KMS-11 (cell line): ENCODE measurements around the gene TATDN3.

ENCODE experiments used
- H2AFZ ChIP-seq: fragments of 200-600 bp; sonication (generic); 2 replicates; pipeline ENCODE4 v1.6.1; 2016; ENCODE audit warnings: antibody characterized with exemption, mixed run types, low read depth
- H3K27ac ChIP-seq: fragments of 200-600 bp; sonication (generic); 2 replicates; pipeline ENCODE4 v1.6.1; 2016; ENCODE audit warnings: mild to moderate bottlenecking, mixed run types
- H3K27me3 ChIP-seq: fragments of 200-600 bp; sonication (generic); 2 replicates; pipeline ENCODE4 v1.6.1; 2017; ENCODE audit warnings: mild to moderate bottlenecking, low read depth, mixed run types, moderate library complexity; ENCODE audit not compliant: insufficient read depth
- H3K36me3 ChIP-seq: fragments of 200-600 bp; sonication (generic); 2 replicates; pipeline ENCODE4 v1.6.1; 2017; ENCODE audit warnings: mild to moderate bottlenecking, mixed run types; ENCODE audit not compliant: insufficient read depth
- H3K4me1 ChIP-seq: fragments of 200-600 bp; sonication (generic); 2 replicates; pipeline ENCODE4 v1.6.1; 2016; ENCODE audit warnings: mild to moderate bottlenecking, low read depth, mixed run types; ENCODE audit not compliant: poor library complexity, severe bottlenecking
- H3K4me2 ChIP-seq: fragments of 200-600 bp; sonication (generic); 2 replicates; pipeline ENCODE4 v1.7.0; 2016; ENCODE audit warnings: mild to moderate bottlenecking, mixed run types
- H3K4me3 ChIP-seq: fragments of 200-600 bp; sonication (generic); IDR thresholded peaks from 2 replicates; pipeline ENCODE4 v1.6.1; 2017; ENCODE audit warnings: low read depth, low read length, mixed read lengths; ENCODE audit not compliant: insufficient read depth
- H3K79me2 ChIP-seq: fragments of 200-600 bp; sonication (generic); 2 replicates; pipeline ENCODE4 v1.6.1; 2016; ENCODE audit warnings: low read depth, mixed run types; ENCODE audit not compliant: insufficient read depth
- H3K9ac ChIP-seq: fragments of 200-600 bp; sonication (generic); 2 replicates; pipeline ENCODE4 v1.6.1; 2016; ENCODE audit warnings: mild to moderate bottlenecking, mixed run types
- H4K20me1 ChIP-seq: fragments of 200-600 bp; sonication (generic); 2 replicates; pipeline ENCODE4 v1.6.1; 2016; ENCODE audit warnings: mild to moderate bottlenecking, mixed run types; ENCODE audit not compliant: insufficient read depth
- TF ChIP-seq, protein P1 (sequence below): fragments of 200-600 bp; sonication (generic); conservative IDR thresholded peaks from 2 replicates; pipeline ENCODE4 v1.6.1; 2017; ENCODE audit warnings: low read depth, mild to moderate bottlenecking, antibody characterized with exemption, low read length, moderate library complexity, mixed read lengths

The TATDN3 gene

GRCh38 chr1:212794561-212795014, 2.9 kb downstream of the TATDN3 start:
- no peaks in the 10 kb centered on the region for H3K79me2 ChIP-seq
- peak overlapping the region; percentile 12; the same call in 1 of the 2 replicates for H3K27ac ChIP-seq
- H3K9ac ChIP-seq, result no peak overlapping the region
- no peaks in the 10 kb centered on the region for H3K36me3 ChIP-seq
- H2AFZ ChIP-seq, result no peak overlapping the region
- peaks cover 26% of the 10 kb centered on the region for H3K4me1 ChIP-seq
- H3K27me3 ChIP-seq, result no peaks in the 10 kb centered on the region
- H3K4me3 ChIP-seq, result no peak overlapping the region
- H4K20me1 ChIP-seq, result no peaks in the 10 kb centered on the region
- TF ChIP-seq, protein P1, sequence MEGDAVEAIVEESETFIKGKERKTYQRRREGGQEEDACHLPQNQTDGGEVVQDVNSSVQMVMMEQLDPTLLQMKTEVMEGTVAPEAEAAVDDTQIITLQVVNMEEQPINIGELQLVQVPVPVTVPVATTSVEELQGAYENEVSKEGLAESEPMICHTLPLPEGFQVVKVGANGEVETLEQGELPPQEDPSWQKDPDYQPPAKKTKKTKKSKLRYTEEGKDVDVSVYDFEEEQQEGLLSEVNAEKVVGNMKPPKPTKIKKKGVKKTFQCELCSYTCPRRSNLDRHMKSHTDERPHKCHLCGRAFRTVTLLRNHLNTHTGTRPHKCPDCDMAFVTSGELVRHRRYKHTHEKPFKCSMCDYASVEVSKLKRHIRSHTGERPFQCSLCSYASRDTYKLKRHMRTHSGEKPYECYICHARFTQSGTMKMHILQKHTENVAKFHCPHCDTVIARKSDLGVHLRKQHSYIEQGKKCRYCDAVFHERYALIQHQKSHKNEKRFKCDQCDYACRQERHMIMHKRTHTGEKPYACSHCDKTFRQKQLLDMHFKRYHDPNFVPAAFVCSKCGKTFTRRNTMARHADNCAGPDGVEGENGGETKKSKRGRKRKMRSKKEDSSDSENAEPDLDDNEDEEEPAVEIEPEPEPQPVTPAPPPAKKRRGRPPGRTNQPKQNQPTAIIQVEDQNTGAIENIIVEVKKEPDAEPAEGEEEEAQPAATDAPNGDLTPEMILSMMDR, result no peak
- H3K4me2 ChIP-seq, result peak overlapping the region; percentile 1; the same call in 1 of the 2 replicates

DNA sequence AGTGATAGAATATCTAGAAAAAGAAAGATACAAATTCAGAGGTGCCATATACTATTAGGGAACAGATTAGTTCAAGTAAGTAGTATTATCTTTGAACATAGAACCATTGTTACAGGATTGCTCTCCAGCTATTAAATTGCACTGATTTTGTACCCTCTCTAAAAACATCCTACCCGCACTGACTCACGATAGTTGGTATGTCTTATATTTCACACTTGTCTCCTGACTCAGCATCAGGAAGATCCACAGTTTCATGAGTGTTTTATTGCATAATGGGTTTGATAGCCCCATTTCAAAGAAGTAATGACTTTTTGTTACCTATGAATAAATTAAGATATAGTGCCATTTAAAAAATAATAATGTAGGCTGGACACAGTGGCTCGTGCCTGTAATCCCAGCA, 6.0 kb downstream of the TATDN3 start:
- H2AFZ ChIP-seq, result no peak overlapping the region
- H3K4me3 ChIP-seq, result no peak overlapping the region
- no peaks in the 10 kb centered on the region for H3K36me3 ChIP-seq
- TF ChIP-seq, protein P1, result no peak
- no peaks in the 10 kb centered on the region for H3K27me3 ChIP-seq
- H3K4me2 ChIP-seq, result no peak overlapping the region
- H3K4me1 ChIP-seq, result peaks cover 12% of the 10 kb centered on the region
- no peaks in the 10 kb centered on the region for H4K20me1 ChIP-seq
- H3K9ac ChIP-seq, result no peak overlapping the region
- no peak overlapping the region for H3K27ac ChIP-seq
- H3K79me2 ChIP-seq, result no peaks in the 10 kb centered on the region

GRCh38 chr1:212805767-212806166, 14.1 kb downstream of the TATDN3 start:
- TF ChIP-seq, protein P1, result no peak
- Histone ChIP-seq H3K36me3 (no peaks in the 10 kb centered on the region), H3K27me3 (no peaks in the 10 kb centered on the region), H3K9ac (no peak overlapping the region), H3K79me2 (no peaks in the 10 kb centered on the region), H3K4me2 (no peak overlapping the region), H2AFZ (no peak overlapping the region), H3K27ac (no peak overlapping the region), H3K4me3 (no peak overlapping the region), H3K4me1 (no peaks in the 10 kb centered on the region), H4K20me1 (no peaks in the 10 kb centered on the region)

DNA sequence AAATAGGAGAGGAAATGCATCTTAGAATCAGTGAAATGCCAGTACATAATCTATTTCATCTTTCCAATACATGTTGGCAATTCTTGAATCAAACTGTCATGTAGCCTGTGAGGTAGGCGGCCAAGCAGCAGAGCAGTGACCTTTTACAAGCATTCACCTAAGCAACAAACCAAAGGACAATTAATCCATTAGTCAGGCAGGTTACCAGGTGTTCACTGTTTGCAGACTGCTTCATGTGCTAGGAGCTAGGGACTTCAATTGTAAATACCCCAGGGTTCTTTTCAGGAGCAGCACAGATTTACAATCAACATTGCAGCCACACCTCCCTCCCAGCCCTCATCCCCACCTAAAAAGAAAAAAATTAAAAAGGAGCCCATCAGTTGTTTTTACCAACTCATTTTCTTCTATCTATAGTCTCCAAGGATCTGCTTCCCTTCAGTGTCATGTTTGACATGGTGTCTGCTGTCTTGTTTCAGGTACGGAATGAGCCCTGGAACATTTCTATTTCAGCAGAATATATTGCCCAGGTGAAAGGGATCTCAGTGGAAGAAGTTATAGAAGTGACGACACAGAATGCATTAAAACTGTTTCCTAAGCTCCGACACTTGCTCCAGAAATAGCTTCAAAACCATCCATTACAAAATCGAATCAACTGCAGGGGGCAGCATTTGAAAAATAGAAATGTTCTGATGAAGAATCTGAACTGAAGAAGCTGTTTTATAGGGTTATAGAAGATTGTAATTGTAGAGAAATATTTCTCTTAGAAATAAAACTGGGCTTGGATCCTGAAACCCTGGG, 23.0 kb downstream of the TATDN3 start:
- Histone ChIP-seq H3K79me2 (no peaks in the 10 kb centered on the region), H2AFZ (no peak overlapping the region), H3K36me3 (no peaks in the 10 kb centered on the region), H3K4me1 (no peaks in the 10 kb centered on the region), H3K4me2 (no peak overlapping the region), H3K9ac (no peak overlapping the region), H3K27ac (no peak overlapping the region), H3K27me3 (no peaks in the 10 kb centered on the region), H3K4me3 (no peak overlapping the region), H4K20me1 (no peaks in the 10 kb centered on the region)
- TF ChIP-seq, protein P1, result peak; percentile 53; the same call in 1 of the 2 replicates
